ENCODE data around the gene LTBP2.

Gene LTBP2

GRCh38 chr14:74591394-74591793, 20.6 kb downstream of the LTBP2 start:
- DNase-seq (ENCODE audit: low read depth), result no peak

- DNase-seq (ENCODE audit: low read depth), result no peak
Observed at GRCh38 chr14:74589291-74589879, 22.7 kb downstream of the LTBP2 start.

- no peak for DNase-seq (ENCODE audit: low read depth)
Observed at GRCh38 chr14:74587363-74587707, 24.7 kb downstream of the LTBP2 start.

- no peak for DNase-seq (ENCODE audit: low read depth)
Observed at GRCh38 chr14:74586681-74587362, 25.2 kb downstream of the LTBP2 start.

- DNase-seq (ENCODE audit: low read depth), result no peak
Observed at GRCh38 chr14:74585406-74586335, 26.4 kb downstream of the LTBP2 start.

GRCh38 chr14:74584951-74585350, 27.1 kb downstream of the LTBP2 start:
- DNase-seq (ENCODE audit: low read depth), result no peak

GRCh38 chr14:74583689-74584434, 28.2 kb downstream of the LTBP2 start:
- no peak for DNase-seq (ENCODE audit: low read depth)

GRCh38 chr14:74582910-74583581, 29.0 kb downstream of the LTBP2 start:
- no peak for DNase-seq (ENCODE audit: low read depth)

- DNase-seq (ENCODE audit: low read depth), result no peak
Observed at GRCh38 chr14:74580275-74580672, 31.8 kb downstream of the LTBP2 start.

- DNase-seq (ENCODE audit: low read depth), result no peak
Observed at GRCh38 chr14:74579447-74580274, 32.4 kb downstream of the LTBP2 start.

GRCh38 chr14:74578479-74578878, 33.6 kb downstream of the LTBP2 start:
- DNase-seq (ENCODE audit: low read depth), result no peak

GRCh38 chr14:74577948-74578275, 34.1 kb downstream of the LTBP2 start:
- no peak for DNase-seq (ENCODE audit: low read depth)

- DNase-seq (ENCODE audit: low read depth), result no peak
Observed at GRCh38 chr14:74577247-74577947, 34.6 kb downstream of the LTBP2 start.

- DNase-seq (ENCODE audit: low read depth), result no peak
Observed at GRCh38 chr14:74575936-74576335, 36.1 kb downstream of the LTBP2 start.

- DNase-seq (ENCODE audit: low read depth), result no peak
Observed at GRCh38 chr14:74575507-74575906, 36.5 kb downstream of the LTBP2 start.

GRCh38 chr14:74574706-74575105, 37.3 kb downstream of the LTBP2 start:
- no peak for DNase-seq (ENCODE audit: low read depth)

- no peak for DNase-seq (ENCODE audit: low read depth)
Observed at GRCh38 chr14:74574090-74574433, 38.0 kb downstream of the LTBP2 start.

- DNase-seq (ENCODE audit: low read depth), result no peak
Observed at GRCh38 chr14:74573421-74574089, 38.5 kb downstream of the LTBP2 start.

GRCh38 chr14:74572726-74573301, 39.2 kb downstream of the LTBP2 start:
- DNase-seq (ENCODE audit: low read depth), result no peak

Measured in stimulated activated CD8-positive, alpha-beta memory T cell treated with anti-CD3 and anti-CD28 coated beads, Interleukin-15, amount 100 ng/mL, for 1 hour (primary cell).